ENCODE results near the gene CNPPD1.

CNPPD1 gene

DNA sequence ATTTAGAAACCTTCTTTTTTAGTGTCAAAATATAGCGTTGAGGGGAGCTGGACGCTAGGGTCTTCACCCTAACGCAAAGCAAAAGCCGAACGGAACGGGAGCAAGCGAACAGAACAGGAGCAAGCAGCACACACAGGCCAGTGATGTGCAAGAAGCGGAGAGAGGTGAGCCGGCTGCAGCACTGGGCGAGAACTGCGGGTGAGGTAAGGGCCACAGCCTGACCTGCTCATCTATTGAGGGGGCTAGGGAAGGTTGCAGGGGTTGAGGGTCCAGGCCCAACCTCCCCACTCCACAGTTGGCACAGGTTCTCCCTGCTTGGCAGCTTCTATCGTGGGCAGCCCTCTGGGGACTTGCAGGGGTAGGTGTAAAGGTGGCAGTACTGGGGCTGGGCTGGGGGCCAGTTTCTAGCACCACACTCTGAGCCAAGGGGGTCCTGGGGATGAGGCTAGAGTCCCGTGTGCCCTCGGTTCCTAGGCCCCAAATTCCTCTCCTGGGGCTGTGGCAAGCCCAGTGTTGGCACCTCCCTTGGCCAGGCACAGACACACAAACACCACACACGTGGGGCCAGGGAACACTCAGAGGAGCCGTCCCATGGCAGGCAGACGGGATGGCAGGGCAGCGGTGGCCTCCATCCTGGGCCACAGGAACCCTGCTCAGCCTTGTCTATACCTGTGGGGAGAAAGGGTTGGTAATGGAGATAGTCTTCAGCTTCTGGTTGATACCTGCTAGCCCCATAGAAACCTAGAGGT, 43.2 kb upstream of the CNPPD1 start:
- no peak for DNase-seq
- H2AK5ac ChIP-seq (ENCODE audit: low read length), result no peak overlapping the region
- H4K5ac ChIP-seq (ENCODE audit: low read length), result no peak overlapping the region
- H3K23ac ChIP-seq (ENCODE audit: low read length), result no peak overlapping the region
- H3K36me3 ChIP-seq (ENCODE audit: control insufficient read depth, insufficient read depth, low read length), result peaks cover 1% of the 10 kb centered on the region
- H3K4me3 ChIP-seq (ENCODE audit: low read length), result no peak overlapping the region
- no peak overlapping the region for H3K18ac ChIP-seq (ENCODE audit: low read length)
- H3K4me1 ChIP-seq (ENCODE audit: control insufficient read depth, low read depth, low read length), result peaks cover 2% of the 10 kb centered on the region
- H2BK120ac ChIP-seq (ENCODE audit: low read depth, low read length), result no peak overlapping the region
- no peak overlapping the region for H2BK15ac ChIP-seq (replicated peaks; ENCODE audit: low read depth)
- H2BK5ac ChIP-seq (ENCODE audit: low read length), result no peak overlapping the region
- no peak overlapping the region for H4K8ac ChIP-seq (ENCODE audit: low read depth, low read length)
- H3K27me3 ChIP-seq (ENCODE audit: insufficient read depth, low read length, poor library complexity), result no peaks in the 10 kb centered on the region
- H3K4ac ChIP-seq (ENCODE audit: low read depth, low read length), result no peak overlapping the region
- peak overlapping the region; percentile 39 for H3K56ac ChIP-seq (ENCODE audit: low read length)
- H3K4me2 ChIP-seq (ENCODE audit: low read length), result no peak overlapping the region
- WGBS (ENCODE audit: extremely low coverage, insufficient coverage, low lambda C conversion rate), result no CpG with 5 or more reads among the region's 18 CpGs
- no peaks in the 10 kb centered on the region for H3K79me2 ChIP-seq (ENCODE audit: control insufficient read depth, insufficient read depth, low read length)
- H3K27ac ChIP-seq (ENCODE audit: low read depth, low read length), result no peak overlapping the region
- peak overlapping the region; percentile 22 for H3K9ac ChIP-seq (ENCODE audit: low read length)
- peaks cover 6% of the 10 kb centered on the region for H3K79me1 ChIP-seq (ENCODE audit: low read length)

DNA sequence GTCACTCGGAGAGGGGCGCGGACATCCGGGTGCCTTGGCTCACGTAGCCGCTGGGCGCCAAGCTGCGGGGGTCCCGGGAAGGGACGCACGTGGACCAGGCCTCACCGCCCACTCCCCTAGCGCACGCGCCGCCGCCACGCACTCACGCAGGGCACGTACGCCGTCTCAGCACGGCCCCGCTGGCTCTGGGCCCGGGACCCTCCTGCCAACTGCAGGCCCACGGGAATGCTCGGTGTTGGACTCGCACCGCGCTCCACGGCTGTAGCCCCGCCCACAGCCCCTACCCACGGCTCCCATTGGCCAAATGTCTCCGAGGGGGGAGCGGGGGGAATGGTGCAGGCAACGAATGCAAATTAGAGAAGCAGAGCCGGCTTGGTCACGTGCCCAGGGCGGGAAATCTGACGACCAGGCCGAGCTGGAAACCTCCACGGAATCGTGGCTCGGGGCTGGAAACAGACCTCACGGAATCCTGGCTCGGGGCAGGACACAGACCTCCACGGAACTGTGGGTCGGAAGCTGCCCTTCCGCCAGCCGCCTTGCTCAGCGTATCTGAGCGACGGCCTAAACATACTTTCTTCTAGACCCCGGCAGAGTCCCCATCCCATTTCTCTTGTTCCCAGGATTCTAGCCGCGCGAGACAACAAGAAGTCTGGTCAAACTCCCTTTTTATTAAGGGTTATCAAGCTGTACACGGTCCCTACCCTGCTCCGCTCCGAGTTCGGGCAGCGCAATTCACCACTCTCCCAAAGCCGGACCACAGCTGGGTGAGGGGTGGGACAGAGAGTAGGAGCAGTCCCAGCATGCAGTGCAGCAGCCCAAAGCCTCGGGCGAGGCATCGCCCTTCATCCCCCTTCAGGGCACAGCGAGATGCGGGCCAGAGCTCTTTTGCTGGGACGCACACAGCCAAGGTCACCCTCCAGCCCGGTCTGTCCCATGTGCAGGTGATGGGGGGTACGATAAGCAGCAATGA, 42.3 kb upstream of the CNPPD1 start, which contains the start of gene ABCB6:
Gene ABCB6, minus strand, starts transcription at position 227 of the 970 bp plus-strand sequence. CDS start 285 bp downstream, outside the sequence.
- peak; percentile 96 for DNase-seq
- H3K18ac ChIP-seq (ENCODE audit: low read length), result peak within 1 kb of the TSS; percentile 8
- peaks cover 4% of the 10 kb centered on the region for H3K36me3 ChIP-seq (ENCODE audit: control insufficient read depth, insufficient read depth, low read length)
- no peak within 1 kb of the TSS for H4K5ac ChIP-seq (ENCODE audit: low read length)
- H2BK120ac ChIP-seq (ENCODE audit: low read depth, low read length), result peak within 1 kb of the TSS; percentile 3
- WGBS (ENCODE audit: extremely low coverage, insufficient coverage, low lambda C conversion rate), result no CpG with 5 or more reads among the region's 71 CpGs
- H3K27ac ChIP-seq (ENCODE audit: low read depth, low read length), result peak within 1 kb of the TSS; percentile 96
- H3K79me1 ChIP-seq (ENCODE audit: low read length), result peaks cover 6% of the 10 kb centered on the region
- peak within 1 kb of the TSS; percentile 96 for H3K9ac ChIP-seq (ENCODE audit: low read length)
- no peak within 1 kb of the TSS for H4K8ac ChIP-seq (ENCODE audit: low read depth, low read length)
- H2BK15ac ChIP-seq (replicated peaks; ENCODE audit: low read depth), result no peak within 1 kb of the TSS
- no peaks in the 10 kb centered on the region for H3K27me3 ChIP-seq (ENCODE audit: insufficient read depth, low read length, poor library complexity)
- no peak within 1 kb of the TSS for H2AK5ac ChIP-seq (ENCODE audit: low read length)
- H3K4ac ChIP-seq (ENCODE audit: low read depth, low read length), result peak within 1 kb of the TSS; percentile 44
- H3K79me2 ChIP-seq (ENCODE audit: control insufficient read depth, insufficient read depth, low read length), result no peaks in the 10 kb centered on the region
- H3K4me3 ChIP-seq (ENCODE audit: low read length), result peak within 1 kb of the TSS; percentile 87
- H3K56ac ChIP-seq (ENCODE audit: low read length), result peak within 1 kb of the TSS; percentile 99
- H3K23ac ChIP-seq (ENCODE audit: low read length), result peak within 1 kb of the TSS; percentile 98
- peaks cover 2% of the 10 kb centered on the region for H3K4me1 ChIP-seq (ENCODE audit: control insufficient read depth, low read depth, low read length)
- peak within 1 kb of the TSS; percentile 54 for H2BK5ac ChIP-seq (ENCODE audit: low read length)
- peak within 1 kb of the TSS; percentile 98 for H3K4me2 ChIP-seq (ENCODE audit: low read length)

DNA sequence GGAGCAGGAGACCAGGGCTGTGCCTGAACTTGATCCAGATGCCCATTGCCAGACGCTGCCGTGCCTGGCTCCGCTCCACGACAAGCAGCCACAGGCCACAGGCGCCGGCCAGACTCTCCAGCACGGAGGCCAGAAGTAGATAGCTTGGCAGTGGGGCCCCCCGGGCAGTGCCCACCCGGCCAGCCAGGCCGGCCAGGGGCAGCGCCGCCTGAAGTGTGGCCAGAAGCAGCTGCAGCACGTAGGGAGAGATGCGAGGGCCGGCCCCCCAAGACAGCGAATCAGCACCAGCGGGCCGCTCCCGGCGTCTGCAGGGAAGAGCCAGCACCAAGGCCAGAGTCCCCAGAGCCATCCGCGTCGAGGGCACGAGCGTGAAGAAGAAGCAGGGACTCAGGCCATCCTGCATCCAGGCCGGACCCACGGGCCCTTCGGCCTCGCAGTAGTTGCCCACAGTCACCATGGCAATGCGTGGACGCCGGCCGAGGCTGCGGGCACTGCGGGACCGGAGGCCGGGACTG, 41.5 kb upstream of the CNPPD1 start:
- Histone ChIP-seq H3K79me1 (ENCODE audit: low read length) (peaks cover 6% of the 10 kb centered on the region), H3K27me3 (ENCODE audit: insufficient read depth, low read length, poor library complexity) (no peaks in the 10 kb centered on the region), H3K23ac (ENCODE audit: low read length) (peak overlapping the region; percentile 98), H3K56ac (ENCODE audit: low read length) (peak overlapping the region; percentile 99), H3K18ac (ENCODE audit: low read length) (peak overlapping the region; percentile 6), H3K4me1 (ENCODE audit: control insufficient read depth, low read depth, low read length) (peaks cover 2% of the 10 kb centered on the region), H3K4me2 (ENCODE audit: low read length) (peak overlapping the region; percentile 98), H4K5ac (ENCODE audit: low read length) (no peak overlapping the region), H2BK5ac (ENCODE audit: low read length) (peak overlapping the region; percentile 38), H4K8ac (ENCODE audit: low read depth, low read length) (no peak overlapping the region), H3K36me3 (ENCODE audit: control insufficient read depth, insufficient read depth, low read length) (peaks cover 2% of the 10 kb centered on the region), H3K27ac (ENCODE audit: low read depth, low read length) (peak overlapping the region; percentile 96), H3K79me2 (ENCODE audit: control insufficient read depth, insufficient read depth, low read length) (no peaks in the 10 kb centered on the region), H3K4me3 (ENCODE audit: low read length) (peak overlapping the region; percentile 87), H2BK15ac (replicated peaks; ENCODE audit: low read depth) (no peak overlapping the region), H2AK5ac (ENCODE audit: low read length) (no peak overlapping the region), H3K4ac (ENCODE audit: low read depth, low read length) (peak overlapping the region; percentile 44), H3K9ac (ENCODE audit: low read length) (peak overlapping the region; percentile 96), H2BK120ac (ENCODE audit: low read depth, low read length) (peak overlapping the region; percentile 3)
- peak; percentile 91 for DNase-seq
- no CpG with 5 or more reads among the region's 37 CpGs for WGBS (ENCODE audit: extremely low coverage, insufficient coverage, low lambda C conversion rate)

GRCh38 chr2:219216535-219216915, 39.8 kb upstream of the CNPPD1 start:
- Histone ChIP-seq H3K56ac (ENCODE audit: low read length) (no peak overlapping the region), H3K4me2 (ENCODE audit: low read length) (no peak overlapping the region), H4K8ac (ENCODE audit: low read depth, low read length) (no peak overlapping the region), H2BK5ac (ENCODE audit: low read length) (no peak overlapping the region), H3K4me3 (ENCODE audit: low read length) (no peak overlapping the region), H3K4ac (ENCODE audit: low read depth, low read length) (no peak overlapping the region), H2AK5ac (ENCODE audit: low read length) (no peak overlapping the region), H3K27ac (ENCODE audit: low read depth, low read length) (no peak overlapping the region), H2BK120ac (ENCODE audit: low read depth, low read length) (no peak overlapping the region), H4K5ac (ENCODE audit: low read length) (no peak overlapping the region), H3K4me1 (ENCODE audit: control insufficient read depth, low read depth, low read length) (peaks cover 2% of the 10 kb centered on the region), H3K18ac (ENCODE audit: low read length) (no peak overlapping the region), H3K23ac (ENCODE audit: low read length) (no peak overlapping the region), H3K27me3 (ENCODE audit: insufficient read depth, low read length, poor library complexity) (no peaks in the 10 kb centered on the region), H3K79me2 (ENCODE audit: control insufficient read depth, insufficient read depth, low read length) (no peaks in the 10 kb centered on the region), H3K79me1 (ENCODE audit: low read length) (peaks cover 6% of the 10 kb centered on the region), H3K9ac (ENCODE audit: low read length) (no peak overlapping the region), H2BK15ac (replicated peaks; ENCODE audit: low read depth) (no peak overlapping the region), H3K36me3 (ENCODE audit: control insufficient read depth, insufficient read depth, low read length) (peaks cover 4% of the 10 kb centered on the region)
- WGBS (ENCODE audit: extremely low coverage, insufficient coverage, low lambda C conversion rate), result no CpG with 5 or more reads among the region's 6 CpGs
- no peak for DNase-seq

DNA sequence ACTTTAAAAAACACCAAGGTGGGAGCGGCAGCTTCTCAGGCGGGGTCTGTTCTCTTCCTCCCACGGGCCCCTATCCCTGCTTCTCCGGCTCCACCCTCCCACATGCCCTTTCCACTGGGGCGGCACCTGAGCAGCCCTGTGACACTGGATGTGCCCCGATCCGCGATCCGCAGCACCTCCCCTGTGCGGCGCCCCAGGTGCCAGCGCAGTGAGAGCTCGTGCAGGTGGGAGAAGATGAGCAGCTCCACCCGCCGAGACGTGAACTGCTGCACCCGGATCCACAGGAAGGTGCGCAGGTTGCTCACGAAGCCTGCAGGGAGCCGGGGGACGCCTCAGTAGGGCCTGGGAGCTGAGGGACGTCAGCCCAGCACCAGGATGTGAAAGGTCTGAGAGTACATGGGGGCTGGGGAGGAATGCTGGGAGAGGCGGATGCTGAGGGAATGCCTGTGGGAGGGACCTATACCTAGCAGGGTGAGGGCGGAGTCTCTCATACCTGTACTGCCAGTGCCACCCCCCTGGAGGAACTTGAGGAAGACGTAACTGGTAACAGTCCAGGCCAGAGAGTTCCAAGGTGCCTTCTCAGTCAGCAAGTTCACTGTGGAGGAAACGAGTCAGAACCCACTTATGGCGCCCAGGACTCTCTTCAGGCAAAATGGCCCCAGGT, 39.3 kb upstream of the CNPPD1 start:
- peak; percentile 50 for DNase-seq
- no peak overlapping the region for H2BK15ac ChIP-seq (replicated peaks; ENCODE audit: low read depth)
- H3K4ac ChIP-seq (ENCODE audit: low read depth, low read length), result no peak overlapping the region
- peaks cover 2% of the 10 kb centered on the region for H3K4me1 ChIP-seq (ENCODE audit: control insufficient read depth, low read depth, low read length)
- no peak overlapping the region for H2BK5ac ChIP-seq (ENCODE audit: low read length)
- H3K27me3 ChIP-seq (ENCODE audit: insufficient read depth, low read length, poor library complexity), result no peaks in the 10 kb centered on the region
- no CpG with 5 or more reads among the region's 27 CpGs for WGBS (ENCODE audit: extremely low coverage, insufficient coverage, low lambda C conversion rate)
- H3K56ac ChIP-seq (ENCODE audit: low read length), result peak overlapping the region; percentile 38
- no peaks in the 10 kb centered on the region for H3K79me2 ChIP-seq (ENCODE audit: control insufficient read depth, insufficient read depth, low read length)
- peaks cover 4% of the 10 kb centered on the region for H3K36me3 ChIP-seq (ENCODE audit: control insufficient read depth, insufficient read depth, low read length)
- no peak overlapping the region for H3K4me3 ChIP-seq (ENCODE audit: low read length)
- no peak overlapping the region for H3K27ac ChIP-seq (ENCODE audit: low read depth, low read length)
- H2AK5ac ChIP-seq (ENCODE audit: low read length), result no peak overlapping the region
- H4K8ac ChIP-seq (ENCODE audit: low read depth, low read length), result no peak overlapping the region
- no peak overlapping the region for H3K4me2 ChIP-seq (ENCODE audit: low read length)
- H2BK120ac ChIP-seq (ENCODE audit: low read depth, low read length), result no peak overlapping the region
- no peak overlapping the region for H4K5ac ChIP-seq (ENCODE audit: low read length)
- peaks cover 6% of the 10 kb centered on the region for H3K79me1 ChIP-seq (ENCODE audit: low read length)
- no peak overlapping the region for H3K23ac ChIP-seq (ENCODE audit: low read length)
- H3K9ac ChIP-seq (ENCODE audit: low read length), result no peak overlapping the region
- no peak overlapping the region for H3K18ac ChIP-seq (ENCODE audit: low read length)

Data from mesendoderm (in vitro differentiated cells).